NK-92 treated with Interleukin-12 subunit alpha and Interleukin-12 subunit beta, amount 100 ng/mL, for 24 hours (cell line): Measurements from ENCODE around the gene MIPEP.

Experiments
- DNase-seq: peaks from one replicate; lab custom pipeline; 2025; lab: John Stamatoyannopoulos, UW

MIPEP gene

DNA sequence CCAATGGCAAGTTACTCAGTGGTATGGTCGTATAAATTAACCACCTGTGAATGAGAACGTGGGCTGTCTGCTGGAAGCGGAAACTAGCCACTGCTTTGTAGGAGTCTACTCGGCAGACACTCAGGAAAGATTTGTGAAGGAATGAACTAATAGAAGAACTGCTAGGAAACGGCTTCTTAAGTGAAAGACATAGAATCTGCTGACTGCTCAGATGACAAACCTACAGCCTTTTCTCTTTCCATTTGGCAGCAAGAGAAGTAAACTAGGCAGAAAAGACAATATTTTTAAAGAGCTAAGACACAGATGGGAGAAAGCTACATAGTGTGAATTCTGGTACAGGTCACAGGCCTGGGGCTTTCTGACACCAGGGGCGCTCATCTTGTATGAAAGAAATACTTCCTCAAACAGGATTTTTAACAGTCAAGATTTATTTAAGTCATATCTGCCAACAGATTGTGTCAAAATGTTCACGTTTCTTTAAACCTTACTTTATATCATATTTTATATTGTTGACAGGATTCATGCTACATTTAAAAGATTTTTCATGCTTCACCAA, 78.4 kb downstream of the MIPEP start:
- DNase-seq: no peak

DNA sequence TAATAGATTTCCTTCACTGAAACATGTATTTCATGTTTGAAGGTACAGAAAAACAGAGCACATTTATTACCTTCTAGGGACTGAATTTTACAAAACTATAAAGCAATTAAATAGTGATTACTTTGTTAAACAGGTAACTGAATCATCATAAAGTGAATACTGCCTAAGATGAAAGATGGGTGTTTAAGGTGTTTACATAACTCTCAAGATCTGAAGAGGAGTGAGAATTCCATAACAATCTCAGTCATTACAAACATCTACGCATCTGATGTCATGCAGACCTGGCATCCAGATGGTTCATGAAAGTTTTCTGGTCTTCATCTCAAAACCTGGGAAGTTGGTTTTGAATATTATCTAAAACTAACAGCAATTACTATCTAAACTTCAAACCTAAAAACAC, 80.4 kb downstream of the MIPEP start:
- no peak for DNase-seq

DNA sequence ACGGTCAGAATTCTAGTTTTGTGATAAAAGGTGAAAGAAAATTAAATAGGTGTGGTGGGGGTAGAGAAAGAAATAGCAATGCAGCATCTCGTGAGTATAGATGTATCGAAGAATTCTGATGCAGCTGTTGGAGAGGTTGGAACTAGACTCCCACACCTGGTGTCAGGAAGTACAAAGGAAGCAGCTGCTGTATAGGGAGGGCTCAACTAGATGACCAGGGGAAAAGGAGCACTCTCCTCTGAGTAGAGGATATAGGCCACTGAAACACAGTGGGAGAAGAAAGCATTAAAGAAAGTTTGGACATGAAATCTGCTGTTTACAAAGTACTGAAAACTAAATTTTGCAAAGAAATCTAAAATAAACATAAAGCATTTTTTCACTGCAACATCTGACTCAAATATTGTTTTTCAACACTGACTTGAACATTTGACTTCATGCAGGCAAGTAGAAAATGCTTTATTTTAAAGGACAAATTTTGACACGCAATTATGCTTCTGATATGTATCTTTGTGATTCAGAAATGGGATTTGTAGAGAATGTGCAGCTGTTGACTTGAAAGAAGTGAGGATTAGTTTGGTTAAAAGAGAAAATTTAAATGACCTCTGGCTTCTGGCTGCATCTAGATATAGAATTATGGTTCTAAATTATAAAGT, 82.2 kb downstream of the MIPEP start:
- DNase-seq: no peak

DNA sequence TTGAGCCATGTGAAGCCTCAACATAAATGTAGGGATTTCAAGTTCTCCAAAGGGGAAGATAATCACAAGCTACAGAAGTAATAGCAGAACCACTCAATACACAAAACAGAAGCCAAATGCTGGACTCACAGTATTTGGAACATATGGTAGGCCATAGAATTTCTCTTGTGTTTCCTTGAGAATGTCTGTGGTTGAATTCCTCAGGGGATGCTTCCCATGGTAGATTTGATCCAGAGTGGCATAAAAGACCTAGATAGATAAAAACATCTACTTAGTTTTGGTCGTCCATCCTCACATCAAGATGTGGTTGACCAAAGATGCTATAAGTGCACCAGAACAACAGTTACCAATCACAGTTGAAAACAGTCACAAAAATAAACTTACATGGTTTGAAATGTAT, 83.4 kb downstream of the MIPEP start:
- no peak for DNase-seq

DNA sequence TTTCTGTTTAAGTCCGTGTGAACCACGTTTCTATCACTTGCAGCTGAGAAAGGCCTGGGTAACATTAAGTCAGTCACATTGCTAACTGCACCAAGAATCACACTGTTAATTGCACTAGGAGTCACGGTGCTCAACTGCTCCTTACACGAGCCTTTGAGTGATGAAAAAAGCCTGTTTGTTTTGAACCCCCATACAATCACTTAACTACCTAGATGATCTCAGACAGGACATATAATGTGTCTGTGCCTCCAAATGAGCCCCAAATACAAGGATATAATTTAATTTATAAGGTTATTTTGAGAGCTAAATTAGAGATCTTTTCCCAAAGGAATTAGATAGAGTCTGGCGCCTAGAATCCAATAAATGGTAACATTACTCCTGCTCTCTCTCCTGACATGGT, 84.1 kb downstream of the MIPEP start:
- DNase-seq: no peak

DNA sequence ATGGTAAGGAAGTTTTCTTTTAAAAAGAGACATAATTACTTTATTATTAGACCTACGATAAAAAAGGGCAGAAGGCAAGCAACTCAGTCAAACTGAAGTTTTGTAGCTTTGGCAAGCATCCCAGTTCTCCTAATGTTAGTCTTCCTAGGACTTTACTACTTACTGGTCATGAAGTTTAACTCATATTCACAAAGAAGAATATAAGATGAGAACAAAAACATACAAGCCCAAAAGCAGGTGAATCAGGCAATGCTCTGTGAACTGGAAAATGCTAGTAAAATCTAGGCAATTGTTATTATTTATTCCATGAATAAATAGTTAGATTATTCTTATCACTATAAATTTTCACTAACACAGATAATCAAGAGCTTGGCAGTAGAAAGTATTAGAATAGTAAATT, 85.0 kb downstream of the MIPEP start:
- no peak for DNase-seq

DNA sequence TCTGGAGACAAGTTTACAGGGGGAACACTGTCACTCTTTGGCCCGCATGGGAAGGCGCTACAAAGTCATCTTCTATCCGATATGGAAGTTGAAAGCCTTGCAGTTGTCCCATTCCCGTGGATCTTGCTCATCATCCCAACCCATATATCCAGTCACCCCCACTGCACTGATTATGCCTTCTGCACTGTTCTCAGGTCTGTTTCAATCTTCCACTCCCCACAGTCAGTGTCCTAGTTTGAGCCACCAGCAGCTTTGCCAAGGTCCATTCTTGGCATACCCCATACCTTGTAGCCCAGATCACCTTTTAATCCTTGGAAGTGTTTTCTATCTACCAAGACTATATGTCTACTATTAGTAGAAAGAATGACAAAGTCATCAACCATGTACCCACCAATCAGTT, 88.1 kb downstream of the MIPEP start:
- DNase-seq: no peak

DNA sequence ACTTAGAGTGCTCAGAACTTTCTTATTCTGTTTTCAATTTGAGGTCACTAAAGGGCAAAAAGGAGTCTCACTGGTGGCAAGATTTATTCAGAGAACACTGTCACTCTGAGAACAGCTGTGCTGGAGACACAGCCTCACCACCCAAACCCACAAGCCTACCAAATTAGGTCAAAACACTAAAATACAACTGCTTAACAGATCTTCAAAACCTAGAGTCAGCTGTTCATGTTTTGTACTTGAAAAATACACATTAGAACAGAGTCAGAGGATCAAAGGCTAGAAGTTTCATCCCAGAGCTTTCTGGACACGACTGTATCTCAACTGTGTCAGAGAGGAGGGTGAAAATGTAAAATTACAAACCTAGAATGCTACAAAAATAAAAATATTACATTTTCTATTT, 89.3 kb downstream of the MIPEP start:
- no peak for DNase-seq

DNA sequence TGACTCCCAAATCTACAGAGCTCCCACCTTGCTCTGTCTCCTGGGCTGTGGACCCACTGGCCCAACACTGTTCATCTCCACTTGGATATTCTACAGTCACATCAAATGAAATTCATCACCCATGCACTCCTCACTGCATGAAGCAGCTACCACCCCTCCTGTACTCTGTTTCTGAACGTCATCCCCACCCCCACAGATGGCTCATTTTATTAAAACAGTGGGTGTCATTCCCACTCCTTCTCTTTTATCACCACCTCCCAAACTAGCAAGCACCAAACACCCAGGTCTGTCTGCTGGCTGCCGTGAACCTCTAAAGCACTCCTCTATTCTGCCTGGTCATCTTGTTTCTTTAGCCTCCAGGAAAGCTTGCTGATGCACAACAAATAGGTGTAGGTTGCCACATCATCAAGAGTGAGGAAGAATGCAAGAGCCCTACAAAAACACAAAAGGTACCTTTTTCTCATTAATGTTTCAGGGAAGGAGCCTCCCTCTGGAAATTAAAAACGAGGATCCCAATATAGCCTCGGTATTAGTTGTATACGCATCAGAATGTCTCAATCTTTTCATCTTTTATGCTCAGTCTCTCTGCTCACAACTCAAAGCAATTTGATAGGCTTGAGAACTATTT, 91.8 kb downstream of the MIPEP start:
- DNase-seq: no peak

DNA sequence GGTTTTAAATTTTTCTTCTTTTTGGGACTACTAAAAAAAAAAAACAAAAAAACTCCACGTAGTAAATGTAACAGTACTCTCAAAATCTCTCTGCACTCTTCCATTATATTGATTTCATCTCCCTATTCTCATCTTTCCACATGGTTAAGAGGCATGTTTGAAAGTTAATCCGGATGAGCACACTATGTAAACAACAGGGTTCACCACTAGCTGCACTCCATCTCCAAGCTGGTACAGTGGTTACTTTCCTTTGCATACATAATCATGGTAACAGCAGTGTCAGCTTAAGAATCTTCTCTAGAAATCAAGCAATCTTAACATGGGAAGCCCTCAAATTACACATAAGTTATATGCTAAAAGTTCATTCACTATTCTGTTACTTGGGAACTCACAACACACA, 92.6 kb downstream of the MIPEP start:
- no peak for DNase-seq

DNA sequence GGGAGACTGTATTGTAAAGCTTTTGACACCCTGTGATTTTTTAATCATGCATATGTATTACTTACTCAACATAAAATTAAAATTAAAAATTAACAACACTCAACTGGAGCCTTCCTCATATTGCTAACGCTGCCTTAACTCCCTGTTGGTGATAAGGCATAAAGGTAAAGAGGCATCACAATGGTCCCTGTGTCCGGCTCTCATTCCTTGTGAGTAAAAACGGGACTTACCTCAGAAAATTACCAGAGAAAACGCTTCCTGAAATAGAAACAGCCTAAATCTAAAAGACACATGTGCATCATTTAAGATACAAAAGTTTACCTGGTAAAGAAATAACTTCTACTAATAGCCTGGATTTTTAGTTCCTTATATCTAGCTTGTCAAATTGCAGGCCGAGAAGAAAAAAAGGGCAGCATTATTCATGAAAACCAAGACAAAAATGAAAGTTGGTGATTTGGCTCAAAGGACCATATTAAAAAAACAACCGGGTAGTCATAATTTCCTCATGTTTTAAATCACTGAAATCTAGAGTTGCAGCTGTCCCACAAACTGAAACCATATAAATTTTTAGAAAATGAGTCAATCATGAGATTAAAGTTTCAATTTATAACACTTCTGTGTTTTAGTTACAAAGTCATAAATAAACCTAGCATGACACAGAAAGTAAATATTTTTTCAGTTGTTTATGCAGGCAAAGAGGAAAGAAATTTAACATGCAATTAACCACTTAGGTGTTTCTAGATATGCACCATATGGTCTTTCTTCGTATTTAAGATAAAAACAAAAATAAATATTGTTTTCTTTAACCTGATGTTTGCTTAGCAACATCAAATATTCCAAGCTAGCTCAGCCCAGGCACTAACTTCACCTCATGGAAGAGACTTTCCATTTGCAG, 94.7 kb downstream of the MIPEP start:
- no peak for DNase-seq

DNA sequence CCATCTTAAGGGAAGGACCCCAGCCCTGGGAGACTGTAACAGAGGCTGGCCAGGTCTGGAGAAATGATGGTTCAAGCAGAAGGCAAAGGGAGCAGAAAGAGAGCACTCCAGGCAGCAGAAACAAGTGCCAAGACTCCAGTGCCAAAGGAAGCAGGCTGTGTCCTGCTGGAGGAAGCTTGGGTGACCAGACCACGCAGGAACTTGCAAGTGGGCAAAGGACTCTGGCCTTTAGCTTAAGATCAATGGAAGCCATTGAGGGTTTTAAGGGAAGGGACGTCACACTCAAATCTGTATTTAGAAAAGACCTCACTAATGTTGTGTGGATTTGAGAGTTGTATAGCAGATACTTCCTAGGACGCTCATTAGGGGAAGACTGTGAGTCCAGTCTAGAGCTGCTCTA, 95.5 kb downstream of the MIPEP start:
- no peak for DNase-seq

DNA sequence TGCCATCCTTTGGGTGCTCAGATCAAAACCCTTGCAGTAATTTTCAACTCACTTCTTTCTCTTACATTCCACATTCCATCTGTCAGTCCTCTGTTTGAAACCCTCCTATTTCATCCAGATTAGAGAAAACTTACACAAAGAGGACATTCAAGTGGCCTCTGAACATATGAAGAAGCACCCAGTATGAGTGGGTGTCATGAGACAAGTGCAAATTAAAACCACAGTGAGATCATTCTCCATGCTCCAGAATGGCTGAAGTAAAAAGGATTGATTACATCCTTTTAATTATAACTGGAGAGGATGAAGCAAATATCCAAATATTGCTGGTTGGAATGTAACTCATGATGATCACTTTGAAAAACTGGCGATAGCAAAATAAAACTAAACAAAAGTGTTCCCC, 96.5 kb downstream of the MIPEP start:
- DNase-seq: no peak

DNA sequence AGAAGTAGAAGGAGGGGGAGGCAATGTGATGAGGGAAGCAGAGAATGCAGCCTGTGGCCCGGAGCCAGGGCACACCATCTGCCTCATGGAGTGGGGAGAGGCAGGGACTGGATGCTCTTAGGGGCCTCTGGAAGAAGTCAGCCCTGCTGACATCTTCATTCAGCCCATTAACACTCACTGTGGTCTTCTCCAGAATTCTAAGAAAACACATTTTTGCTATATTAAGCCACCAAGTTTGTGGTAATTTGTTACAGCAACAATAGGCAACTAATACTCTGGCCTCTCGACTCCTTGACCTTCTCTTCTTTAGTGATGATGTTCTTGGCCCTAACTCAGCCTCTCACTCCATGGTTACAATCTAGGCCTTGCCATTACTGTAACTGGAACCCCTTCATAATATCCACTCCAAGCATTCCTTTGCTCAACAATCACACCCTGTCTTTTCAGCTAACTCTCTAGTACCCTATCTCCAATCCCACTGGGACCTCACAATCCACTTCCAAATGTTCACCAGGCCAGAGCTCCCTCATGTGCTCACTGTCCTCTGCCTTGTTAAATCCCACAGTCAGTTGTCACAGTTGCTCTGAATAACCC, 98.5 kb downstream of the MIPEP start:
- no peak for DNase-seq

DNA sequence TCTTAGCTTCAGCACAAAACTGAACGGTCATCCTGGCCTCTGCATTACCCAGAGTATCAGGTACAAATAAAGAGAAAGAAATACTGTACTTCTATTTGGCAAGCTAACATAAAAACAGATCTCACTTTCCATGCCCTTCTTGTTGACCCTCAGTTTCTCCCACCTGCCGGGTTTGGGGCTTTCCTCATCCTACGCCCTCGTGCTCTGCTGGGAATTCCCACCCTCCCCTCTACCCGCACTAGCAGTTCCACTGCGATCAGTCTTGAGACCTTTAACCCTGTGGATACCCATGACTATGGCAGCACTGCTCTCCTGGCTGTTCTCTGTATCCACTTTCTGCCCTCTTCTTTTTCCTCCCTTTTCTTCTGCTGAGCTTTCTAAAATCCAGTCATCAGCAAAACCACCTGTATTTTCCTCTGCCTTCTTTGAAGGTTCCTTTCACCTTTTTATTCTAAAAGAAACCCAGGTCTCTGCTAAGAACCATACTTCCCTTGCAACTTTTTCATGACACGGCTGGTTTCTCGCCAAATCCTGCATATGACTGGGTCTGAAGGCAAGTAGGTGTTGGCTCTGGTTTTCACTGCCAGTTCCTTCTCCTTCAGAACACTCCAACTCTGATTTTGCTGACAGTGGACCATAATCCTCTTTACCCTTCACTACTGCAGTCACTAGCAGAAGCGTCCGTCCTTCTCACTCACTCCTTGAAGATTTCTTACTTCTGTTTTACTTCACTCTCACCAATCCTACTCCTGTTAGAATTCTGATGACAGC, 99.4 kb downstream of the MIPEP start:
- DNase-seq: no peak

DNA sequence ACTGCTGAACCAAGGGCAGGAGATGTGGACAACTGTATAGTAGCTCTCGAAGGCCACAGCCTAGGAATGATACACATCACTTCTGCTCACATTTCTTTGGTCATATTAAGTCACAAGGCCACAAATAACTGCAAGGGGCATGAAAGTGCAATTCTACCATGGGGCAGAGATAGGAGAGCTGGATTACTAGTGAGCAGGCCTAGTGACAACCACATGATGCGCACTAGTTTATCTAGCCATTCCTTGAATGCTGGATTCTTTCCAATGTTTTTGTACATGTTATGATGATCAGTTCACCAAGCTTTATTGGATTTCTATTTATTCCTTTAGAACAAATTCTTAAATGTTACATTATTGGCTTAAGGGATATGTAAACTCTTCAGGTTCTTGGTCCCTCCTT, 100.7 kb downstream of the MIPEP start:
- DNase-seq: no peak

DNA sequence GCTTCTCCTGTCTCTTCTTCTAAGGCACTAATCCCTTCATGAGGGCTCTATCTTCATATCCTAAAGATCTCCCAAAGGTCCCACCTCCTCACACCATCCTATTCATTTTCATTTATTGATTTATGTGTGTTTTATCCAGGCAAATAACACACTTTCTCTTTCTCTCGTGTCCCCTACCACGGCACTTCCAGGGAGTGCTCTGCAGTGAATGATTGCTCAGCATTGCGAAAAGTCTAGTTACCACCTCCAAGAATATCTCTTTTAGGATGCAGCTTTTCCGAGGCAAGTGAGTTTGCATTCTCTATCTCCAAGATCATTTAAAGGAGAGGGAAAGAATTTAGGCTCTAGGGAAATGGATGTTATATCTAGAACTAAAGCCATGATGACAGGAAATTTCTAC, 101.7 kb downstream of the MIPEP start:
- no peak for DNase-seq

DNA sequence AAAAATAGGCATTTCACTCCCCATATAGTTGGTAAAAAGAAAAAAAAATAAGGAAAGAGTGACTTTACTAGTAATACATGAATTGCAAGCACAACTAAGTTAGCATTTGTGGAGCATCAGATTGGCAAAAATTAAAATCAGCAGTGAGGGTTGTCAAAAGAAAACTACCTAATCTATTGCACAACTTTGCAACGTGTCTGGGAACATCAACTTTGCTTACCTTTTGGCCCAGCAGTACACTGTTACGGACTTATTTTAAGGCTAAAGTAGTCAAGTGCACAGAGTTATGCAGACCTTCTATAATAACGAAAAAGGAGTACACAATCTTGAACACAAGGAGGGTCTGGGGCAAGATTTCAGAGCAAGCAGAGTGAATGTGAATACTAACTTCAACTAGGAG, 102.6 kb downstream of the MIPEP start:
- no peak for DNase-seq

DNA sequence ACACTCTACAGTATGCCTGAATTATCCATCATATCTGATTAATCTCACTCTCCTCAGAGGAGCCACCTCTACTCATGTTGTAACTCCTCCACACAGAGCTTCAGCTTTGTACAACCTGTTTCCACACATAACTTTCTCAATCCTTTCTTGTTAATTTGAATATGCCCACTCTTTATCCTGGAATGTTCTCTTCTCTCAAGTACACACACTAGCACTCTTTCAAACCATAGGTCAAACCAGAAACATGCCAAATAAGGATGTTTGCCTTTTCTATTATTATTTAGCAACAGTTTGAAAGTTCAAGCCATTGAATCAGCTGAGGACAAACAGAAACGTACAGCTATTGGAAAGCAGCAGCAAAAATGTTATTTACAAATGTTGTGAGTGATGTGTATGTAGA, 110.3 kb downstream of the MIPEP start:
- DNase-seq: no peak

DNA sequence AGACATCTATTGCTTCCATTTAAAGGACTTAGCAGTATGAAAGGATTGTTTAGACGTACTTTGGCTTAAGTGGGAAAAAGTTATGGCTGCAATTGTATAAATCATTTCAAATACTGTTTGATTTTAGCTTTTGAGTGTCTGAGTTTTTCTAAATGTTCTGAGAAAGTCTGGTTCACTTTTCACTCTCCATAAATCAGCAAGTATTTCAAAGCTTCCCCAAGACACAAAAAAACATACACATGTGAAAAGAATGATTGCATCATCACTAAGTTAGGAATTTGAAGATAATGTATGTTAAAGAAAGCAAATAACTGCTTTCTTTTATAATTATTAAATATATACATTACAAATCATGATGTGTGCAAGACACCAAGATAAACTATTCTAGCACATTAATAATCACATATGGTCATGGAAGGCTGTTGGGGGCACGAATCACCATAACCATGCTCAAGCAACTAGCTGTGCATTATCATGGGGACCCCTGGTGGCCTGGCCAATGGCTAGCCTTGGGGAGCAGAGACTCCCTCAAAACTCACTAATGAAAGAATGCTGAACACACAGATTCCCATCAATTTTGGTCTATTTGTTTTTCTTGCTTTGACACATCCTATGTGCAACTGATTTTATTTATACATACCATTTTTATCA, 111.1 kb downstream of the MIPEP start:
- DNase-seq: no peak

DNA sequence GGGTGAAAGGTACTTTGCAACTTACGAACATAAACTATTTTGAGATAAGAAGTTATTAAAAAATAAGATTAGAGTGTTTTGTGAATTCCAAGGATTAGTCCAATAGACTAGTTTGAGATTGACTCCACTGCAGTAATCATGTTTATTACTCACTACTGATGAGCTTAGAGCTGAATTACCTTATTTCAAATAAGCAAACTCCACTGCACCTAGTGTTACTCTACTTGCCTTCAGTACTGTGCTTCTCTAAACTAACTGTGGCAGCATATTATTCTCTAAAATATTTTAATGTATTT, 111.7 kb downstream of the MIPEP start:
- no peak for DNase-seq
